T-helper 9 cell (primary cell): Measurements from ENCODE around the gene DHCR7.
"Not testable (repeated sequence)": the region's sequence is repeated elsewhere in the genome, so short reads cannot be mapped to it uniquely, and the experiment has no call there.

Experiments used
- DNase-seq: peaks from one replicate; pipeline ENCODE4 v3.0.0-alpha.2; 2020

DHCR7 gene

GRCh38 chr11:71436861-71437260 lies 11.3 kb downstream of the DHCR7 start:
- no peak for DNase-seq

GRCh38 chr11:71435278-71435951 lies 12.8 kb downstream of the DHCR7 start:
- DNase-seq = no peak

GRCh38 chr11:71434576-71435130 lies 13.5 kb downstream of the DHCR7 start:
- no peak for DNase-seq

- no peak for DNase-seq
Observed at GRCh38 chr11:71433648-71434450, 14.3 kb downstream of the DHCR7 start.

- no peak for DNase-seq
Observed at GRCh38 chr11:71432761-71433647, 15.2 kb downstream of the DHCR7 start.

GRCh38 chr11:71431271-71431670 lies 16.9 kb downstream of the DHCR7 start:
- DNase-seq = no peak

GRCh38 chr11:71430166-71430565 lies 18.0 kb downstream of the DHCR7 start:
- DNase-seq = no peak

GRCh38 chr11:71429701-71430100 lies 18.5 kb downstream of the DHCR7 start:
- DNase-seq = no peak

- DNase-seq = no peak
Observed at GRCh38 chr11:71428861-71429435, 19.2 kb downstream of the DHCR7 start.

- no peak for DNase-seq
Observed at GRCh38 chr11:71426413-71426812, 21.8 kb downstream of the DHCR7 start.

GRCh38 chr11:71425860-71426259 lies 22.3 kb downstream of the DHCR7 start:
- DNase-seq = no peak

GRCh38 chr11:71425409-71425808 lies 22.8 kb downstream of the DHCR7 start:
- no peak for DNase-seq

GRCh38 chr11:71423181-71423790 lies 24.9 kb downstream of the DHCR7 start:
- DNase-seq = no peak

GRCh38 chr11:71422318-71422717 lies 25.9 kb downstream of the DHCR7 start:
- not testable (repeated sequence) for DNase-seq

- no peak for DNase-seq
Observed at GRCh38 chr11:71421392-71421950, 26.7 kb downstream of the DHCR7 start.

GRCh38 chr11:71420455-71421241 lies 27.5 kb downstream of the DHCR7 start:
- DNase-seq = no peak

- no peak for DNase-seq
Observed at GRCh38 chr11:71418643-71419042, 29.6 kb downstream of the DHCR7 start.

- DNase-seq = no peak
Observed at GRCh38 chr11:71414645-71415044, 33.5 kb downstream of the DHCR7 start.

- DNase-seq = no peak
Observed at GRCh38 chr11:71410363-71410966, 37.7 kb downstream of the DHCR7 start.

GRCh38 chr11:71408826-71409225 lies 39.4 kb downstream of the DHCR7 start:
- DNase-seq = no peak

GRCh38 chr11:71407356-71407755 lies 40.8 kb downstream of the DHCR7 start:
- DNase-seq = no peak
